A673 (cell line): ENCODE measurements around the gene RERE.

ENCODE experiments used
- CTCF ChIP-seq: fragments of 300-800, 200-600 bp; sonication (generic); conservative IDR thresholded peaks from 2 replicates; pipeline ENCODE4 v1.5.1; 2017; ENCODE audit warnings: low read depth, mild to moderate bottlenecking, antibody characterized with exemption, low read length, moderate library complexity, mixed read lengths
- EZH2 ChIP-seq: fragments of 200-600 bp; sonication (generic); IDR thresholded peaks from 2 replicates; pipeline ENCODE4 v1.6.1; 2017; ENCODE audit warnings: borderline replicate concordance, low read depth, mild to moderate bottlenecking, mixed read lengths, antibody characterized with exemption, low read length; ENCODE audit not compliant: poor library complexity, severe bottlenecking

- TF ChIP-seq CTCF (no peak), EZH2 (no peak)
Measured at GRCh38 chr1:8670371-8670818, 147.0 kb downstream of the RERE start.
